ENCODE measurements around the gene SH2D3C. TPM values are rescaled to one million over a fixed set of nuclear protein-coding genes. Genes with fewer than 3 reads are reported as not detected.

SH2D3C gene
- polyA plus RNA-seq, 1 donor from 2014 or later: 14.5 TPM

GRCh38 chr9:127802576-127803443 is 24.3 kb upstream of the SH2D3C start, which contains the start of gene FPGS:
FPGS (plus strand) TSS chr9:127802882; CDS start chr9:127802925, 43 bp downstream.
- H3K79me2 ChIP-seq (replicated peaks; ENCODE audit: insufficient read depth, low read length): peaks cover 4% of the 10 kb centered on the region
- no peaks in the 10 kb centered on the region for H3K27me3 ChIP-seq (ENCODE audit: insufficient read depth, low read depth, low read length)
- H3K9ac ChIP-seq (ENCODE audit: low read length): peak within 1 kb of the TSS; percentile 80
- H3K27ac ChIP-seq (ENCODE audit: low read length): peak within 1 kb of the TSS; percentile 37
- H2AFZ ChIP-seq (ENCODE audit: low read depth, low read length): peak within 1 kb of the TSS; percentile 76
- no peaks in the 10 kb centered on the region for H3F3A ChIP-seq (ENCODE audit: insufficient read depth, low read length, poor library complexity, severe bottlenecking)
- H3K9me3 ChIP-seq (ENCODE audit: low read length): no peaks in the 10 kb centered on the region
- no peaks in the 10 kb centered on the region for H3K36me3 ChIP-seq (ENCODE audit: insufficient read depth, low read length)
- H3K4me2 ChIP-seq (ENCODE audit: low read length): peak within 1 kb of the TSS; percentile 86
- H4K20me1 ChIP-seq (ENCODE audit: insufficient read depth): no peaks in the 10 kb centered on the region
- no peaks in the 10 kb centered on the region for H3K9me2 ChIP-seq (ENCODE audit: insufficient read depth, low read length)
- H3K4me3 ChIP-seq (ENCODE audit: low read length): peak within 1 kb of the TSS; percentile 91
- TF ChIP-seq EZH2 (IDR thresholded peaks at IDR 0.05; ENCODE audit: borderline replicate concordance, insufficient read depth, low read length, poor library complexity, severe bottlenecking) (no peak), RAD21 (conservative IDR thresholded peaks at IDR 0.05) (no peak), CTCF (IDR thresholded peaks at IDR 0.05; ENCODE audit: poor library complexity, severe bottlenecking) (no peak), EP300 (conservative IDR thresholded peaks at IDR 0.05; ENCODE audit: poor library complexity, severe bottlenecking) (no peak), MXI1 (conservative IDR thresholded peaks at IDR 0.05; ENCODE audit: poor library complexity, severe bottlenecking) (peak; percentile 98), POLR2AphosphoS5 (IDR thresholded peaks at IDR 0.05) (peak; percentile 61), REST (IDR thresholded peaks at IDR 0.05; ENCODE audit: borderline replicate concordance) (peak; percentile 36), TAF1 (IDR thresholded peaks at IDR 0.05; ENCODE audit: low read depth) (peak; percentile 18), SMC3 (conservative IDR thresholded peaks at IDR 0.05; ENCODE audit: poor library complexity) (peak; percentile 24)

DNA sequence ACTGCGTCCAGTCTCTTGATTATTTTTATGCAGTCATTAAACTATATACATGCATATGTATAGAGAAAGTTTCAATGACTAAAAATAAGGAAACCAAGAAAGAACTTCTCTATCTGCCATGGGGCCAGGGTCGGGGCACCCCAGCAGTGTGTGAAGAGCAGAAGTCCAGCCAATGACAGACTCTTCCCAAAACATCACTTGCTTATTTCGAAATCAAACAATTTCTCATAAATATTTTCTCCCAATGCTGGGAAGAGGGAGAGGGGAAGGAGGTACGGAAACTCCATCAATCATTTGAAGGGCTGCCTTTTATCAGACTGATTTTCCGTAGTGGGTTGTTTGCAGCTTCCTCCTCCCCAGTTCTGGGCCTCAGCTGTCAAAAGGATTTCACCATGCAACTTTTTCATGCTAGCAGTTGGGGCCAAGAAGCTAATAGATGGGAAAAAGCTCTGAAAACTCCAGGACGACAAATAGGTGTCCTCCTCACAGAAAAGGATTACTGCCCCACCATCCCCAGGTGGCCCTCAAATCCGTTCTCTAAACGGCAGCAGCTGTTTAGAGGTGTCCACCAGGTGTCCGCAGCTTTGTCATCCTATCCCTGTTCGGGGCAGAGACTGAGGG is 23.6 kb upstream of the SH2D3C start:
- Histone ChIP-seq H3K36me3 (ENCODE audit: insufficient read depth, low read length) (no peaks in the 10 kb centered on the region), H4K20me1 (ENCODE audit: insufficient read depth) (no peaks in the 10 kb centered on the region), H2AFZ (ENCODE audit: low read depth, low read length) (peak overlapping the region; percentile 76), H3K9ac (ENCODE audit: low read length) (peak overlapping the region; percentile 80), H3F3A (ENCODE audit: insufficient read depth, low read length, poor library complexity, severe bottlenecking) (no peaks in the 10 kb centered on the region), H3K79me2 (replicated peaks; ENCODE audit: insufficient read depth, low read length) (peaks cover 4% of the 10 kb centered on the region), H3K4me3 (ENCODE audit: low read length) (peak overlapping the region; percentile 91), H3K27ac (ENCODE audit: low read length) (peak overlapping the region; percentile 37), H3K9me3 (ENCODE audit: low read length) (no peaks in the 10 kb centered on the region), H3K4me2 (ENCODE audit: low read length) (peak overlapping the region; percentile 65), H3K9me2 (ENCODE audit: insufficient read depth, low read length) (no peaks in the 10 kb centered on the region), H3K27me3 (ENCODE audit: insufficient read depth, low read depth, low read length) (no peaks in the 10 kb centered on the region)
- TF ChIP-seq TAF1 (IDR thresholded peaks at IDR 0.05; ENCODE audit: low read depth) (no peak), RAD21 (conservative IDR thresholded peaks at IDR 0.05) (no peak)
